MM.1S (cell line): ENCODE measurements around the gene COL26A1.

ENCODE experiments used
- DNase-seq: peaks from one replicate; pipeline ENCODE4 v3.0.0-alpha.2; 2015
- H2AFZ ChIP-seq: fragments of 300-600 bp; sonication (generic); 2 replicates; pipeline ENCODE4 v1.6.0; 2016; ENCODE audit warnings: antibody characterized with exemption, low read length
- H3F3A ChIP-seq: fragments of 300-600 bp; sonication (generic); 2 replicates; pipeline ENCODE4 v1.6.1; 2016; ENCODE audit warnings: mild to moderate bottlenecking, antibody characterized with exemption, low read length, moderate library complexity, mixed read lengths; ENCODE audit not compliant: insufficient read depth
- H3K27ac ChIP-seq: fragments of 300-600 bp; sonication (generic); 2 replicates; pipeline ENCODE4 v1.5.1; 2016; ENCODE audit warnings: mild to moderate bottlenecking, low read length
- H3K27me3 ChIP-seq: fragments of 300-600 bp; sonication (generic); replicated peaks from 2 replicates; pipeline ENCODE4 v1.6.0; 2016; ENCODE audit warnings: low read length; ENCODE audit not compliant: insufficient read depth
- H3K36me3 ChIP-seq: fragments of 300-600 bp; sonication (generic); replicated peaks from 2 replicates; pipeline ENCODE4 v1.6.1; 2016; ENCODE audit warnings: mild to moderate bottlenecking, low read length, mixed read lengths; ENCODE audit not compliant: insufficient read depth
- H3K4me1 ChIP-seq: fragments of 300-600 bp; sonication (generic); 2 replicates; pipeline ENCODE4 v1.6.1; 2016; ENCODE audit warnings: low read length, mixed read lengths
- H3K4me2 ChIP-seq: fragments of 300-600 bp; sonication (generic); 2 replicates; pipeline ENCODE4 v1.6.0; 2016; ENCODE audit warnings: low read depth, low read length
- H3K4me3 ChIP-seq: fragments of 300-600 bp; sonication (generic); 2 replicates; pipeline ENCODE4 v1.5.1; 2016; ENCODE audit warnings: low read length, mixed read lengths
- H3K79me2 ChIP-seq: fragments of 300-600 bp; sonication (generic); 2 replicates; pipeline ENCODE4 v1.6.1; 2016; ENCODE audit warnings: mixed run types, low read length, mixed read lengths
- H3K9ac ChIP-seq: fragments of 300-600 bp; sonication (generic); 2 replicates; pipeline ENCODE4 v1.6.1; 2016; ENCODE audit warnings: low read length, mixed read lengths
- H3K9me2 ChIP-seq: fragments of 300-600 bp; sonication (generic); replicated peaks from 2 replicates; pipeline ENCODE4 v1.6.1; 2016; ENCODE audit warnings: mild to moderate bottlenecking, low read length, mixed read lengths; ENCODE audit not compliant: insufficient read depth
- H3K9me3 ChIP-seq: fragments of 300-600 bp; sonication (generic); replicated peaks from 2 replicates; pipeline ENCODE4 v1.6.1; 2016; ENCODE audit warnings: mild to moderate bottlenecking, low read length, mixed read lengths; ENCODE audit not compliant: insufficient read depth
- H4K20me1 ChIP-seq: fragments of 300-600 bp; sonication (generic); 2 replicates; pipeline ENCODE4 v1.6.1; 2016; ENCODE audit warnings: mild to moderate bottlenecking, low read length, moderate library complexity, mixed read lengths; ENCODE audit not compliant: insufficient read depth
- EZH2 ChIP-seq: fragments of 300-600 bp; sonication (generic); optimal IDR thresholded peaks from 2 replicates; pipeline ENCODE3; 2017; ENCODE audit warnings: low read depth, mild to moderate bottlenecking, antibody characterized with exemption, low read length, mixed read lengths
- EZH2phosphoT487 ChIP-seq: fragments of 300-600 bp; sonication (generic); IDR thresholded peaks from 2 replicates; pipeline ENCODE4 v1.6.1; 2018; ENCODE audit warnings: antibody characterized with exemption, low read length
- TF ChIP-seq, protein P1 (sequence below): fragments of 300-600 bp; sonication (generic); IDR thresholded peaks from 2 replicates; pipeline ENCODE4 v1.5.1; 2016; ENCODE audit warnings: antibody characterized with exemption, low read length, mixed read lengths

Gene COL26A1

GRCh38 chr7:101589052-101589451 lies 226.4 kb downstream of the COL26A1 start:
- DNase-seq, result no peak
- Histone ChIP-seq H3K9me3 (no peaks in the 10 kb centered on the region), H3K4me1 (no peaks in the 10 kb centered on the region), H3K4me2 (no peak overlapping the region), H3F3A (no peaks in the 10 kb centered on the region), H3K9ac (no peak overlapping the region), H4K20me1 (no peaks in the 10 kb centered on the region), H3K36me3 (no peaks in the 10 kb centered on the region), H3K4me3 (no peak overlapping the region), H3K9me2 (no peaks in the 10 kb centered on the region), H2AFZ (no peak overlapping the region), H3K79me2 (no peaks in the 10 kb centered on the region), H3K27ac (no peak overlapping the region), H3K27me3 (0 out of 2 replicates have a peak, but pooled peaks cover 7% of the 10 kb centered on the region)
- TF ChIP-seq, protein P1, sequence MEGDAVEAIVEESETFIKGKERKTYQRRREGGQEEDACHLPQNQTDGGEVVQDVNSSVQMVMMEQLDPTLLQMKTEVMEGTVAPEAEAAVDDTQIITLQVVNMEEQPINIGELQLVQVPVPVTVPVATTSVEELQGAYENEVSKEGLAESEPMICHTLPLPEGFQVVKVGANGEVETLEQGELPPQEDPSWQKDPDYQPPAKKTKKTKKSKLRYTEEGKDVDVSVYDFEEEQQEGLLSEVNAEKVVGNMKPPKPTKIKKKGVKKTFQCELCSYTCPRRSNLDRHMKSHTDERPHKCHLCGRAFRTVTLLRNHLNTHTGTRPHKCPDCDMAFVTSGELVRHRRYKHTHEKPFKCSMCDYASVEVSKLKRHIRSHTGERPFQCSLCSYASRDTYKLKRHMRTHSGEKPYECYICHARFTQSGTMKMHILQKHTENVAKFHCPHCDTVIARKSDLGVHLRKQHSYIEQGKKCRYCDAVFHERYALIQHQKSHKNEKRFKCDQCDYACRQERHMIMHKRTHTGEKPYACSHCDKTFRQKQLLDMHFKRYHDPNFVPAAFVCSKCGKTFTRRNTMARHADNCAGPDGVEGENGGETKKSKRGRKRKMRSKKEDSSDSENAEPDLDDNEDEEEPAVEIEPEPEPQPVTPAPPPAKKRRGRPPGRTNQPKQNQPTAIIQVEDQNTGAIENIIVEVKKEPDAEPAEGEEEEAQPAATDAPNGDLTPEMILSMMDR, result no peak
- TF ChIP-seq EZH2phosphoT487 (no peak), EZH2 (no peak)

- Histone ChIP-seq H3K4me3 (no peak overlapping the region), H3K9ac (no peak overlapping the region), H3K36me3 (no peaks in the 10 kb centered on the region), H3K79me2 (no peaks in the 10 kb centered on the region), H3K4me2 (no peak overlapping the region), H3K27me3 (0 out of 2 replicates have a peak, but pooled peaks cover 11% of the 10 kb centered on the region), H2AFZ (no peak overlapping the region), H3K4me1 (no peaks in the 10 kb centered on the region), H3K9me3 (no peaks in the 10 kb centered on the region), H3F3A (no peaks in the 10 kb centered on the region), H3K9me2 (no peaks in the 10 kb centered on the region), H4K20me1 (no peaks in the 10 kb centered on the region), H3K27ac (no peak overlapping the region)
- TF ChIP-seq, protein P1, result no peak
- TF ChIP-seq EZH2phosphoT487 (no peak), EZH2 (no peak)
- DNase-seq, result no peak
Measured at GRCh38 chr7:101589976-101590662, 227.4 kb downstream of the COL26A1 start.

DNA sequence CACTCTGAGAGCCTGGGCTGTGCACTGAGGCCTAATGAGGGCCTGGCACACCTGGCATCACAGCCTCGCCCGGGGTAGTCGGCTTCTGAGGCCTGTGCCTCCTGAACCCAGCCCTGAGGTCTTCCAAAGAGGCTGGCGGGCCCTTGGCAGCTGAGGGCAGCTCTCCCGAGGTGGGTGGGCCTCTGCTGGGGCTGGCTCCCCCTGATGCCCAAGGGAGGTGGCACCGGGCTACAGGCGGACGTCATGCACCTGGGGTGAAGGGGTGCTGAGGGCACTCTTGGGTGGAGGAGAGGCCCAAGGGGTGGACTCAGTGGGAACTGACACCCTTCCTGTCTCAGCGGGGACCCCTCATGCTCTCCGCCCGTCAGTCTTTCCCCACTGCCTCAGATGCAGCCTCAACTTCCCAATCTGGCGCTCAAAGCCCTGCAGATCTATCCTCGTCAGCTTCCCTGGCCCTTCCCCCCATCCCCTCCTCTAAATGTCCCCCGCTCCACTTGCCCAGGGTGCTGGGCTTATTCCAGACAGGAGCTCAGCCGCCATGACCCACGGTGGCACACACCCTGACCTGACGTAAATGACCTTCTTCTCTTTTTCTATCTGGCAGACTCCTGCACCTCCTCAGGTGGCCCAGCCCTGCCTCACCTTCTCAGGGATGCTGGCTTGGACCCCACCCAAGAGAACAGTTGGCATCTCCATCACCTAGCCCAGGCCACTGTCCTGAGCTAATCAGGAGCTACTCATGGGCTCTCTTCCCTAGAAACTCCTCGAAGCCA lies 228.2 kb downstream of the COL26A1 start:
- Histone ChIP-seq H3K4me2 (no peak overlapping the region), H3K4me1 (no peaks in the 10 kb centered on the region), H3K9me2 (no peaks in the 10 kb centered on the region), H3K79me2 (no peaks in the 10 kb centered on the region), H4K20me1 (no peaks in the 10 kb centered on the region), H3K4me3 (no peak overlapping the region), H3K27ac (no peak overlapping the region), H3K9me3 (no peaks in the 10 kb centered on the region), H3K27me3 (0 out of 2 replicates have a peak, but pooled peaks cover 13% of the 10 kb centered on the region), H2AFZ (no peak overlapping the region), H3K9ac (no peak overlapping the region), H3K36me3 (no peaks in the 10 kb centered on the region), H3F3A (no peaks in the 10 kb centered on the region)
- TF ChIP-seq EZH2phosphoT487 (no peak), EZH2 (no peak)
- TF ChIP-seq, protein P1, result no peak
- no peak for DNase-seq
